GM23248 (cell line): ENCODE data around the gene ZNF648. TPM values are rescaled to one million over a fixed set of nuclear protein-coding genes. Genes with fewer than 3 reads are reported as not detected.
"Not testable (repeated sequence)": the region's sequence is repeated elsewhere in the genome, so short reads cannot be mapped to it uniquely, and the experiment has no call there.

Experiments
- DNase-seq: peaks from one replicate; pipeline ENCODE4 v3.0.0-alpha.2; 2015
- H2AFZ ChIP-seq: fragments of 200-600 bp; sonication (generic); 2 replicates; pipeline ENCODE4 v1.6.1; 2016; ENCODE audit warnings: antibody characterized with exemption
- H3F3A ChIP-seq: fragments of 200-600 bp; sonication (generic); 2 replicates; pipeline ENCODE4 v1.6.1; 2016; ENCODE audit warnings: mild to moderate bottlenecking, antibody characterized with exemption, mixed run types; ENCODE audit not compliant: insufficient read depth
- H3K27ac ChIP-seq: fragments of 200-600 bp; sonication (generic); 2 replicates; pipeline ENCODE4 v1.5.1; 2016; ENCODE audit warnings: mild to moderate bottlenecking
- H3K27me3 ChIP-seq: fragments of 200-600 bp; sonication (generic); replicated peaks from 2 replicates; pipeline ENCODE4 v1.6.1; 2016; ENCODE audit warnings: mild to moderate bottlenecking; ENCODE audit not compliant: insufficient read depth
- H3K36me3 ChIP-seq: fragments of 200-600 bp; sonication (generic); 2 replicates; pipeline ENCODE4 v1.6.1; 2016; ENCODE audit warnings: low read depth, mild to moderate bottlenecking
- H3K4me1 ChIP-seq: fragments of 200-600 bp; sonication (generic); 2 replicates; pipeline ENCODE4 v1.6.1; 2016; ENCODE audit warnings: mild to moderate bottlenecking; ENCODE audit not compliant: insufficient read depth
- H3K4me2 ChIP-seq: fragments of 200-600 bp; sonication (generic); one replicate; pipeline ENCODE4 v1.6.1; 2016; ENCODE audit warnings: mild to moderate bottlenecking; ENCODE audit not compliant: unreplicated experiment
- H3K4me3 ChIP-seq: fragments of 200-600 bp; sonication (generic); 2 replicates; pipeline ENCODE4 v1.5.1; 2016; ENCODE audit warnings: mild to moderate bottlenecking
- H3K79me2 ChIP-seq: fragments of 200-600 bp; sonication (generic); 2 replicates; pipeline ENCODE4 v1.6.1; 2016; ENCODE audit warnings: mild to moderate bottlenecking; ENCODE audit not compliant: insufficient read depth
- H3K9ac ChIP-seq: fragments of 200-600 bp; sonication (generic); 2 replicates; pipeline ENCODE4 v1.6.1; 2016; ENCODE audit warnings: mild to moderate bottlenecking
- H3K9me2 ChIP-seq: fragments of 200-600 bp; sonication (generic); 2 replicates; pipeline ENCODE4 v1.6.1; 2016; ENCODE audit warnings: mixed run types, mild to moderate bottlenecking, moderate library complexity; ENCODE audit not compliant: insufficient read depth
- H3K9me3 ChIP-seq: fragments of 200-600 bp; sonication (generic); one replicate; pipeline ENCODE4 v1.6.1; 2017; ENCODE audit warnings: low read depth
- H4K20me1 ChIP-seq: fragments of 200-600 bp; sonication (generic); 2 replicates; pipeline ENCODE4 v1.6.0; 2016; ENCODE audit not compliant: insufficient read depth
- EZH2 ChIP-seq: fragments of 200-600 bp; sonication (generic); IDR thresholded peaks from 2 replicates; pipeline ENCODE4 v1.6.1; 2018; ENCODE audit warnings: antibody characterized with exemption, mild to moderate bottlenecking; ENCODE audit not compliant: insufficient read depth, poor library complexity, severe bottlenecking
- EZH2phosphoT487 ChIP-seq: fragments of 200-600 bp; sonication (generic); IDR thresholded peaks from 2 replicates; pipeline ENCODE4 v1.6.1; 2018; ENCODE audit warnings: antibody characterized with exemption, moderate library complexity, mild to moderate bottlenecking, low read depth; ENCODE audit not compliant: insufficient read depth
- WGBS, 2 experiments: methylation state at CpG; one replicate each; pipeline ENCODE4 v1.1.6; 2015 to 2017; ENCODE audit warnings: low lambda C conversion rate in 2 of 2, low coverage in 1 of 2; ENCODE audit errors: missing lambda C conversion rate in 2 of 2; 5-methylcytosine and 5-hydroxymethylcytosine counted together
- in situ Hi-C: fragments of 300-500 bp; cut with MboI; formaldehyde crosslinking; loops from 2 replicates; pipeline ENCODE4 v1.15.0; 2020
- polyA plus RNA-seq: library from polyadenylated mRNA; unstranded; fragments of >200 nt; fragmentation: Nextera tagmentation; extraction: Ambion mirVana; gene quantifications from 2 replicates; pipeline ENCODE4 v1.2.1, GENCODE V29; 2016
- total RNA-seq: library from RNA; depleted of rRNA; stranded (reverse); fragments of >200 nt; shearing (Covaris generic); gene quantifications from 2 replicates; pipeline ENCODE4 v1.2.3, GENCODE V29; 2014

ZNF648 gene
- total and polyA plus RNA-seq, 2 experiments from 2014 or later = not detected

GRCh38 chr1:182029379-182030331 is 31.9 kb downstream of the ZNF648 start:
- Histone ChIP-seq H3K9me2 (no peaks in the 10 kb centered on the region), H3K27me3 (no peaks in the 10 kb centered on the region), H4K20me1 (no peaks in the 10 kb centered on the region), H3K9ac (peak overlapping the region; percentile 68), H3K79me2 (no peaks in the 10 kb centered on the region), H3K9me3 (no peaks in the 10 kb centered on the region), H3K36me3 (no peaks in the 10 kb centered on the region), H2AFZ (peak overlapping the region; percentile 95), H3F3A (no peaks in the 10 kb centered on the region), H3K4me1 (no peaks in the 10 kb centered on the region), H3K4me2 (peak overlapping the region; percentile 89), H3K4me3 (peak overlapping the region; percentile 80), H3K27ac (no peak overlapping the region)
- in situ Hi-C loops = no loop called here
- 2% methylated on average over 42 to 49 of the region's 68 CpGs for WGBS, 2 experiments
- peak; percentile 97 for DNase-seq
- no peak for TF ChIP-seq EZH2
- no peak for TF ChIP-seq EZH2phosphoT487

DNA sequence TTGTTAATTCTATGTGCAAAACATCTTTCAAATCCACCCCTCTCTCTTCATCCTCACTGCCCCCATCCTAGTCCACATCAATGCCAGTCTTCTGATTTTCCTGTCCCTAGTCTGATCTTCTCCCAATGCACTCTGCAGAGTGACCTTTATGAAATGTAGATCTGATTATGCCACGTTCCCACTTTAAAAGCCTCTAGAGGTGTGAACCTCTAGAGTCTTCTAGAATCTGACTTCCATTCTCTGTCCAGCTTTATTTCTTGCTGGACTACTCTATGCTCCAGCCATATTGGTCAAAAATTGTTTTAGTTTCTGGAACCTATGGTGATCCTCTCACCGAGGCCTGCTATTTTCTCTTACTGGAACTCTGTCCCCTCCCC is 32.5 kb downstream of the ZNF648 start:
- peak overlapping the region; percentile 80 for H3K4me3 ChIP-seq
- H3K79me2 ChIP-seq = no peaks in the 10 kb centered on the region
- in situ Hi-C loops = no loop called here
- H3K4me1 ChIP-seq = no peaks in the 10 kb centered on the region
- H3K9me3 ChIP-seq = no peaks in the 10 kb centered on the region
- H3K27me3 ChIP-seq = no peaks in the 10 kb centered on the region
- H3F3A ChIP-seq = no peaks in the 10 kb centered on the region
- H3K4me2 ChIP-seq = peak overlapping the region; percentile 89
- H3K27ac ChIP-seq = no peak overlapping the region
- no peak for DNase-seq
- H3K9me2 ChIP-seq = no peaks in the 10 kb centered on the region
- H2AFZ ChIP-seq = peak overlapping the region; percentile 95
- WGBS, 2 experiments = 1 to 5% methylated on average over 2 of the region's 2 CpGs
- peak overlapping the region; percentile 34; the same call in 1 of the 2 replicates for H3K9ac ChIP-seq
- no peak for TF ChIP-seq EZH2phosphoT487
- no peak for TF ChIP-seq EZH2
- no peaks in the 10 kb centered on the region for H4K20me1 ChIP-seq
- no peaks in the 10 kb centered on the region for H3K36me3 ChIP-seq

- Histone ChIP-seq H3K79me2 (no peaks in the 10 kb centered on the region), H4K20me1 (no peaks in the 10 kb centered on the region), H3K4me2 (no peak overlapping the region), H3K36me3 (no peaks in the 10 kb centered on the region), H3K9ac (no peak overlapping the region), H3K4me3 (no peak overlapping the region), H3K9me3 (no peaks in the 10 kb centered on the region), H3K27ac (no peak overlapping the region), H3K9me2 (no peaks in the 10 kb centered on the region), H3K27me3 (no peaks in the 10 kb centered on the region), H2AFZ (no peak overlapping the region), H3K4me1 (no peaks in the 10 kb centered on the region), H3F3A (no peaks in the 10 kb centered on the region)
- in situ Hi-C loops = no loop called here
- 29 to 31% methylated on average over 2 of the region's 2 CpGs for WGBS, 2 experiments
- TF ChIP-seq EZH2 = no peak
- no peak for TF ChIP-seq EZH2phosphoT487
- DNase-seq = peak; percentile 6
Observed at GRCh38 chr1:182015360-182015759, 46.2 kb downstream of the ZNF648 start.

- H3K4me1 ChIP-seq, H3K79me2 ChIP-seq, H3K4me2 ChIP-seq, H4K20me1 ChIP-seq, H3K9me3 ChIP-seq, in situ Hi-C loops, H3K9me2 ChIP-seq, H3K36me3 ChIP-seq, H3F3A ChIP-seq, DNase-seq, H3K27me3 ChIP-seq, H3K9ac ChIP-seq, H3K27ac ChIP-seq, H3K4me3 ChIP-seq, H2AFZ ChIP-seq: not testable (repeated sequence)
- 80 to 87% methylated on average over 11 to 35 of the region's 37 CpGs for WGBS, 2 experiments
Observed at GRCh38 chr1:182010800-182011370, 50.6 kb downstream of the ZNF648 start.

DNA sequence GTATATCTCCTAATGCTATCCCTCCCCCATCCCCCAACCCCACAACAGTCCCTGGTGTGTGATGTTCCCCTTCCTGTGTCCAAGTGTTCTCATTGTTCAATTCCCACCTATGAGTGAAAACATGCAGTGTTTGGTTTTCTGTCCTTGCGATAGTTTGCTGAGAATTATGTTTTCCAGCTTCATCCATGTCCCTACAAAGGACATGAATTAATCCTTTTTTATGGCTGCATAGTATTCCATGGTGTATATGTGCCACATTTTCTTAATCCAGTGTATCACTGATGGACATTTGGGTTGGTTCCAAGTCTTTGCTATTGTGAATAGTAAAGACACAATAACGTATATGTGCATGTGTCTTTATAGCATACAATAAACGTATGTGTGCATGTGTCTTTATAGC is 56.1 kb downstream of the ZNF648 start:
- H3K4me1 ChIP-seq, H3K9me3 ChIP-seq, H3K79me2 ChIP-seq, in situ Hi-C loops, H3K9me2 ChIP-seq, H2AFZ ChIP-seq, H3K36me3 ChIP-seq, H3F3A ChIP-seq, H3K4me2 ChIP-seq, H3K9ac ChIP-seq, DNase-seq, H4K20me1 ChIP-seq, H3K4me3 ChIP-seq, H3K27me3 ChIP-seq, H3K27ac ChIP-seq: not testable (repeated sequence)
- WGBS, 2 experiments = 26 to 37% methylated on average over 3 of the region's 3 CpGs
